Measurements from ENCODE around the gene BRME1. TPM values are rescaled to one million over a fixed set of nuclear protein-coding genes. Genes with fewer than 3 reads are reported as not detected.

BRME1 gene
- total and polyA plus RNA-seq, 2 of the 13 experiments (the other 11 are each of a cell fraction or from before 2014, with no cell fraction given), result 0.74 to 1.5 TPM

DNA sequence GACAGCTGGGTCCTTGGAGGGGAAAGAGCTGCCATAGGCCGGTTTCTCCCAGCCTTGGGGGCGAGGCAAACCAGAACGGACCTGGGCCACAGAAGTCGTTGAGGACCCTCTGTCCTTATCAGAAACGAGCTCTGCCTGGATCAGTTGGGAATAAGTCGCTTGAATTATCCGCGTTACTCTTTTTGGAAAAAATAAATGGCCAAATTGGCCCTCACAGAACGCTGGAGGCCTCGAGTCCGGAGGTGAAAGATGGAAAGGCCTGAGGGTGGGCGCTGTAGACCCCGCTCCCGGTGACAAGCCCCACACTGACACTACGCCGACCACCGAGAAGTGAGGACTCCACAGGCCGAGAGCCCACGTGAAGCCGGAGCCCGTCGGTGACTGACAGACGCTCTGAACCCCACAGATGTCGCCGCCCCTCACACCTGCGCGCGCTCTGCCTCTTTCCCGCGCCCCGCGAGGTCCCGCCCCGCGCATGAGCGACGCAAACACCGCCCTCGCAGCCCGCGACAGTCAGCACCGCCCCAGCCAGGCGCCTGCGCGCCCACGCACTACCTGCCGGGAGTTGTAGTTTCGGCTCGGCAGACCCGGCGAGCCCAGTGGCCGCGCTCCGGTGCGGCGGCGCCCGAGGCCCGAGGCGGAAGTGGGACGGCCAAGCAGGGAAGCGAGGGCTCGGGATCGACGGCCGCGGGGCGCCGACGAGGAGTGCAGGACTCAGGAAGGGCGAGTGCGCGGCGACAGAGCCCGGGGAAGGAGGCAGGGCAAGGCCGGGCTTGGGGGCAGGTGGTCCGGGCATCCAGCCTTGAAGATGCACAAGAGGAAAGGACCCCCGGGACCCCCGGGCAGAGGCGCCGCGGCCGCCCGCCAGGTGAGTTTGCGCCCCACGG lies at the start of gene BRME1, which contains the start of gene CC2D1A (continued):
- TF ChIP-seq, protein P1, sequence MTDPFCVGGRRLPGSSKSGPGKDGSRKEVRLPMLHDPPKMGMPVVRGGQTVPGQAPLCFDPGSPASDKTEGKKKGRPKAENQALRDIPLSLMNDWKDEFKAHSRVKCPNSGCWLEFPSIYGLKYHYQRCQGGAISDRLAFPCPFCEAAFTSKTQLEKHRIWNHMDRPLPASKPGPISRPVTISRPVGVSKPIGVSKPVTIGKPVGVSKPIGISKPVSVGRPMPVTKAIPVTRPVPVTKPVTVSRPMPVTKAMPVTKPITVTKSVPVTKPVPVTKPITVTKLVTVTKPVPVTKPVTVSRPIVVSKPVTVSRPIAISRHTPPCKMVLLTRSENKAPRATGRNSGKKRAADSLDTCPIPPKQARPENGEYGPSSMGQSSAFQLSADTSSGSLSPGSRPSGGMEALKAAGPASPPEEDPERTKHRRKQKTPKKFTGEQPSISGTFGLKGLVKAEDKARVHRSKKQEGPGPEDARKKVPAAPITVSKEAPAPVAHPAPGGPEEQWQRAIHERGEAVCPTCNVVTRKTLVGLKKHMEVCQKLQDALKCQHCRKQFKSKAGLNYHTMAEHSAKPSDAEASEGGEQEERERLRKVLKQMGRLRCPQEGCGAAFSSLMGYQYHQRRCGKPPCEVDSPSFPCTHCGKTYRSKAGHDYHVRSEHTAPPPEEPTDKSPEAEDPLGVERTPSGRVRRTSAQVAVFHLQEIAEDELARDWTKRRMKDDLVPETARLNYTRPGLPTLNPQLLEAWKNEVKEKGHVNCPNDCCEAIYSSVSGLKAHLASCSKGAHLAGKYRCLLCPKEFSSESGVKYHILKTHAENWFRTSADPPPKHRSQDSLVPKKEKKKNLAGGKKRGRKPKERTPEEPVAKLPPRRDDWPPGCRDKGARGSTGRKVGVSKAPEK (CRISPR knock-in tag; IDR thresholded peaks at IDR 0.05; ENCODE audit: borderline replicate concordance), result 0 out of 2 replicates have a peak, but pooled peaks have one; percentile 26
- TF ChIP-seq RELA (CRISPR knock-in tag; IDR thresholded peaks at IDR 0.05) (0 out of 2 replicates have a peak, but pooled peaks have one; percentile 42), ZNF660 (CRISPR knock-in tag; IDR thresholded peaks at IDR 0.05; ENCODE audit: borderline replicate concordance, low read depth) (no peak), ZNF224 (CRISPR knock-in tag; IDR thresholded peaks at IDR 0.05) (peak; percentile 32; the same call in 1 of the 2 replicates), TSC22D2 (CRISPR knock-in tag; IDR thresholded peaks at IDR 0.05; ENCODE audit: borderline replicate concordance) (peak; percentile 85; the same call in 1 of the 2 replicates), ZNF230 (CRISPR knock-in tag; IDR thresholded peaks at IDR 0.05) (no peak; the same call in 1 of the 2 replicates), NCOA5 (CRISPR knock-in tag; IDR thresholded peaks at IDR 0.05) (no peak), MBD4 (IDR thresholded peaks at IDR 0.05; ENCODE audit: borderline replicate concordance, low read length) (no peak), THAP11 (CRISPR knock-in tag; IDR thresholded peaks at IDR 0.05) (peak; percentile 100), PRMT3 (CRISPR knock-in tag; IDR thresholded peaks at IDR 0.05; ENCODE audit: borderline replicate concordance, low read depth) (no peak), GFI1 (CRISPR knock-in tag; IDR thresholded peaks at IDR 0.05; ENCODE audit: borderline replicate concordance) (no peak), TAF1 (CRISPR knock-in tag; IDR thresholded peaks at IDR 0.05) (peak; percentile 70), MEIS1 (CRISPR knock-in tag; IDR thresholded peaks at IDR 0.05; ENCODE audit: borderline replicate concordance) (no peak; the same call in 1 of the 2 replicates), PHF20 (CRISPR knock-in tag; IDR thresholded peaks at IDR 0.05) (peak; percentile 83), ZNF296 (CRISPR knock-in tag; conservative IDR thresholded peaks at IDR 0.05) (no peak; the same call in 1 of the 2 replicates), U2AF2 (IDR thresholded peaks at IDR 0.05; ENCODE audit: low read depth, low read length) (no peak), ZNF367 (CRISPR knock-in tag; IDR thresholded peaks at IDR 0.05; ENCODE audit: borderline replicate concordance) (peak; percentile 35; the same call in 1 of the 2 replicates), ZNF274 (CRISPR knock-in tag; IDR thresholded peaks at IDR 0.05) (peak; percentile 90), ZNF251 (CRISPR knock-in tag; IDR thresholded peaks at IDR 0.05) (no peak), ZNF839 (CRISPR knock-in tag; IDR thresholded peaks at IDR 0.05; ENCODE audit: borderline replicate concordance) (peak; percentile 92; the same call in 1 of the 2 replicates), SNAI1 (CRISPR knock-in tag; IDR thresholded peaks at IDR 0.05; ENCODE audit: borderline replicate concordance) (no peak), KAT7 (CRISPR knock-in tag; IDR thresholded peaks at IDR 0.05; ENCODE audit: borderline replicate concordance) (peak; percentile 84), ZNF569 (CRISPR knock-in tag; IDR thresholded peaks at IDR 0.05; ENCODE audit: borderline replicate concordance) (0 out of 2 replicates have a peak, but pooled peaks have one; percentile 43)
- TF ChIP-seq, protein P2, sequence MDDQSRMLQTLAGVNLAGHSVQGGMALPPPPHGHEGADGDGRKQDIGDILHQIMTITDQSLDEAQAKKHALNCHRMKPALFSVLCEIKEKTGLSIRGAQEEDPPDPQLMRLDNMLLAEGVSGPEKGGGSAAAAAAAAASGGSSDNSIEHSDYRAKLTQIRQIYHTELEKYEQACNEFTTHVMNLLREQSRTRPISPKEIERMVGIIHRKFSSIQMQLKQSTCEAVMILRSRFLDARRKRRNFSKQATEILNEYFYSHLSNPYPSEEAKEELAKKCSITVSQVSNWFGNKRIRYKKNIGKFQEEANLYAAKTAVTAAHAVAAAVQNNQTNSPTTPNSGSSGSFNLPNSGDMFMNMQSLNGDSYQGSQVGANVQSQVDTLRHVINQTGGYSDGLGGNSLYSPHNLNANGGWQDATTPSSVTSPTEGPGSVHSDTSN (CRISPR knock-in tag; IDR thresholded peaks at IDR 0.05; ENCODE audit: borderline replicate concordance), result no peak
- TF ChIP-seq, protein P3, sequence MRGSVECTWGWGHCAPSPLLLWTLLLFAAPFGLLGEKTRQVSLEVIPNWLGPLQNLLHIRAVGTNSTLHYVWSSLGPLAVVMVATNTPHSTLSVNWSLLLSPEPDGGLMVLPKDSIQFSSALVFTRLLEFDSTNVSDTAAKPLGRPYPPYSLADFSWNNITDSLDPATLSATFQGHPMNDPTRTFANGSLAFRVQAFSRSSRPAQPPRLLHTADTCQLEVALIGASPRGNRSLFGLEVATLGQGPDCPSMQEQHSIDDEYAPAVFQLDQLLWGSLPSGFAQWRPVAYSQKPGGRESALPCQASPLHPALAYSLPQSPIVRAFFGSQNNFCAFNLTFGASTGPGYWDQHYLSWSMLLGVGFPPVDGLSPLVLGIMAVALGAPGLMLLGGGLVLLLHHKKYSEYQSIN (CRISPR knock-in tag; IDR thresholded peaks at IDR 0.05; ENCODE audit: borderline replicate concordance), result no peak
